Testis (tissue), 3 donors: ENCODE data around the gene CCDC33. TPM values are rescaled to one million over a fixed set of nuclear protein-coding genes. Genes with fewer than 3 reads are reported as not detected.

Source experiments
- DNase-seq: peaks from one replicate; pipeline ENCODE4 v3.0.0-alpha.2; 2019
- H3K27ac ChIP-seq, 2 donors: fragments of 200-600 bp; sonication (generic); one replicate each; pipeline ENCODE4 v1.5.1; 2019
- H3K27me3 ChIP-seq: fragments of 200-600 bp; sonication (generic); one replicate; pipeline ENCODE4 v1.5.1; 2019
- H3K36me3 ChIP-seq: fragments of 200-600 bp; sonication (generic); one replicate; pipeline ENCODE4 v1.5.1; 2017; ENCODE audit warnings: low read depth; ENCODE audit errors: missing control alignments
- H3K4me1 ChIP-seq: fragments of 200-600 bp; sonication (generic); one replicate; pipeline ENCODE4 v1.5.1; 2019
- H3K4me3 ChIP-seq, 2 donors: fragments of 200-600 bp; sonication (generic); one replicate each; pipeline ENCODE4 v1.5.1; 2017 to 2019
- H3K9me3 ChIP-seq: fragments of 200-600 bp; sonication (generic); one replicate; pipeline ENCODE4 v1.5.1; 2017
- CTCF ChIP-seq, 3 experiments: fragments of 450-650 bp in 2 of 3; fragments of 200-600 bp in 1 of 3; sonication (generic) in 1 of 3; IDR thresholded peaks; one replicate each; pipeline ENCODE4 v1.5.1; 2016 to 2019; ENCODE audit warnings: antibody characterized with exemption in 3 of 3, mild to moderate bottlenecking in 2 of 3, moderate library complexity in 1 of 3
- POLR2A ChIP-seq: fragments of 450-650 bp; IDR thresholded peaks from one replicate; pipeline ENCODE4 v1.6.1; 2017; ENCODE audit warnings: antibody characterized with exemption, mild to moderate bottlenecking, moderate library complexity
- WGBS, 2 donors: methylation state at CpG; one replicate each; pipeline ENCODE4 v1.1.5; 2018; 5-methylcytosine and 5-hydroxymethylcytosine counted together
- intact Hi-C: fragments of 100-400 bp; cut with DNase I; formaldehyde crosslinking; loops from one replicate; pipeline ENCODE4 v1.15.1; 2023; ENCODE audit warnings: low total_unique reads
- polyA plus RNA-seq: library from polyadenylated mRNA; stranded (reverse); fragments of 350-450 nt; fragmentation: Illumina TruSeq; extraction: RNeasy Lipid Tissue Mini Kit (QIAGEN cat#74804); gene quantifications from one replicate; pipeline ENCODE4 v1.2.3, GENCODE V29; 2014; ENCODE audit warnings: low read depth, low replicate concordance; ENCODE audit not compliant: insufficient read depth
- total RNA-seq, 2 donors: library from RNA; depleted of rRNA; stranded (reverse); fragments of >200 nt; gene quantifications; one replicate each; pipeline ENCODE4 v1.2.3, GENCODE V29; 2016

Gene CCDC33
- total and polyA plus RNA-seq, 3 donors from 2014 or later: 11.6 to 41.3 (median 18.5) TPM

GRCh38 chr15:74245342-74245931, 9.3 kb downstream of the CCDC33 start:
- peak; percentile 36 for DNase-seq
- Histone ChIP-seq H3K27me3 (no peaks in the 10 kb centered on the region), H3K4me1 (peaks cover 13% of the 10 kb centered on the region), H3K27ac (no peak overlapping the region), H3K36me3 (no peaks in the 10 kb centered on the region), H3K4me3 (no peak overlapping the region), H3K9me3 (no peaks in the 10 kb centered on the region)
- 2 to 12% methylated on average over 24 to 36 of the region's 36 CpGs for WGBS, 2 donors
- no peak for TF ChIP-seq CTCF (IDR thresholded peaks at IDR 0.05)
- TF ChIP-seq POLR2A: no peak
- intact Hi-C loops: no loop called here

GRCh38 chr15:74250266-74250665, 14.1 kb downstream of the CCDC33 start:
- H3K9me3 ChIP-seq: no peaks in the 10 kb centered on the region
- no peak for TF ChIP-seq CTCF (IDR thresholded peaks at IDR 0.05)
- TF ChIP-seq POLR2A: no peak
- 76 to 91% methylated on average over 6 of the region's 6 CpGs for WGBS, 2 donors
- no peak overlapping the region for H3K4me3 ChIP-seq
- H3K27ac ChIP-seq: no peak overlapping the region
- peaks cover 1% of the 10 kb centered on the region for H3K4me1 ChIP-seq
- no peak for DNase-seq
- H3K27me3 ChIP-seq: no peaks in the 10 kb centered on the region
- intact Hi-C loops: no loop called here
- no peaks in the 10 kb centered on the region for H3K36me3 ChIP-seq

- Histone ChIP-seq H3K9me3 (no peaks in the 10 kb centered on the region), H3K36me3 (no peaks in the 10 kb centered on the region), H3K4me3 (no peak overlapping the region), H3K27me3 (no peaks in the 10 kb centered on the region), H3K27ac (no peak overlapping the region), H3K4me1 (no peaks in the 10 kb centered on the region)
- DNase-seq: peak; percentile 26
- WGBS, 2 donors: 58 to 60% methylated on average over 1 to 5 of the region's 5 CpGs
- intact Hi-C loops: no loop called here
- TF ChIP-seq POLR2A (no peak), CTCF (IDR thresholded peaks at IDR 0.05) (no peak)
Measured at GRCh38 chr15:74251131-74251811, 15.1 kb downstream of the CCDC33 start.

- intact Hi-C loops: no loop called here
Measured at GRCh38 chr15:74252291-74252690, 16.2 kb downstream of the CCDC33 start.

More at GRCh38 chr15:74252291-74252690, 16.2 kb downstream of the CCDC33 start:
- H3K4me3 ChIP-seq: no peak overlapping the region
- no peaks in the 10 kb centered on the region for H3K9me3 ChIP-seq
- no peaks in the 10 kb centered on the region for H3K27me3 ChIP-seq
- 59 to 66% methylated on average over 6 of the region's 6 CpGs for WGBS, 2 donors
- DNase-seq: no peak
- no peaks in the 10 kb centered on the region for H3K4me1 ChIP-seq
- H3K36me3 ChIP-seq: no peaks in the 10 kb centered on the region
- TF ChIP-seq CTCF (IDR thresholded peaks at IDR 0.05) (no peak), POLR2A (no peak)
- H3K27ac ChIP-seq: no peak overlapping the region
